GM12872 (cell line): Measurements from ENCODE around the gene F13A1.

ENCODE experiments used
- CTCF ChIP-seq: IDR thresholded peaks from 3 replicates; pipeline ENCODE4 v1.5.1; 2011; ENCODE audit warnings: low read depth, mild to moderate bottlenecking, low read length, moderate library complexity; ENCODE audit not compliant: insufficient read depth

Gene F13A1

GRCh38 chr6:6287415-6287814 is 33.0 kb downstream of the F13A1 start:
- TF ChIP-seq CTCF, result no peak

GRCh38 chr6:6285679-6286078 is 34.8 kb downstream of the F13A1 start:
- TF ChIP-seq CTCF, result no peak

- TF ChIP-seq CTCF, result no peak
Measured at GRCh38 chr6:6284221-6284966, 36.1 kb downstream of the F13A1 start.

GRCh38 chr6:6283746-6284145 is 36.7 kb downstream of the F13A1 start:
- TF ChIP-seq CTCF, result no peak

GRCh38 chr6:6282716-6283115 is 37.7 kb downstream of the F13A1 start:
- no peak for TF ChIP-seq CTCF

GRCh38 chr6:6277413-6277812 is 43.0 kb downstream of the F13A1 start:
- no peak for TF ChIP-seq CTCF

- no peak for TF ChIP-seq CTCF
Measured at GRCh38 chr6:6270948-6271535, 49.4 kb downstream of the F13A1 start.
